Panc1 (cell line): ENCODE results near the gene ZCCHC7.

Experiments
- POLR2AphosphoS5 ChIP-seq: IDR thresholded peaks from 2 replicates; pipeline ENCODE4 v1.6.1; 2012; ENCODE audit warnings: mild to moderate bottlenecking, low read depth, low read length, moderate library complexity
- TCF7L2 ChIP-seq: IDR thresholded peaks from 2 replicates; pipeline ENCODE4 v1.6.1; 2011; ENCODE audit warnings: mild to moderate bottlenecking, low read depth, low read length, inconsistent platforms
- TF ChIP-seq, protein P1 (sequence below): fragments of 450-650 bp; IDR thresholded peaks from 2 replicates; pipeline ENCODE4 v1.5.1; 2017; ENCODE audit warnings: mild to moderate bottlenecking

DNA sequence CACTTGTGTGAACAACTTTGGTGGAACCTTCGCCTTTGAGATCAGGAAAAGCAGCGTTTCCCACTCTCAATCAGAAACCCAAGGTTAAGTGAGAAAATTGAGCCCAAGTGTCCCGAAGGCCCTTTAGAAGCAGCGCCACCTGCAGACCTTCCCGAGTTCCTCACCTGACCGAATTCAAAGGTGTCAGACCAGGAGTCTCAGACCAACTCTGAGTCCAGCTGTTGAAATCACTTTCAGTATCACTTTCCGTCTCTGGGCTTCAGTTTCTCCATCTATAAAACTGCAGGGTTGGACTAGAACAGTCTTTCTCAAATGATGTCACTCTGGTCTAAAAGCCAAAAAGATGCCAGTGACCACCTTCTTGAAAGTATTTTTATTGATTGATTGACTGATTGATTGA lies 270.4 kb downstream of the ZCCHC7 start:
- TF ChIP-seq, protein P1, sequence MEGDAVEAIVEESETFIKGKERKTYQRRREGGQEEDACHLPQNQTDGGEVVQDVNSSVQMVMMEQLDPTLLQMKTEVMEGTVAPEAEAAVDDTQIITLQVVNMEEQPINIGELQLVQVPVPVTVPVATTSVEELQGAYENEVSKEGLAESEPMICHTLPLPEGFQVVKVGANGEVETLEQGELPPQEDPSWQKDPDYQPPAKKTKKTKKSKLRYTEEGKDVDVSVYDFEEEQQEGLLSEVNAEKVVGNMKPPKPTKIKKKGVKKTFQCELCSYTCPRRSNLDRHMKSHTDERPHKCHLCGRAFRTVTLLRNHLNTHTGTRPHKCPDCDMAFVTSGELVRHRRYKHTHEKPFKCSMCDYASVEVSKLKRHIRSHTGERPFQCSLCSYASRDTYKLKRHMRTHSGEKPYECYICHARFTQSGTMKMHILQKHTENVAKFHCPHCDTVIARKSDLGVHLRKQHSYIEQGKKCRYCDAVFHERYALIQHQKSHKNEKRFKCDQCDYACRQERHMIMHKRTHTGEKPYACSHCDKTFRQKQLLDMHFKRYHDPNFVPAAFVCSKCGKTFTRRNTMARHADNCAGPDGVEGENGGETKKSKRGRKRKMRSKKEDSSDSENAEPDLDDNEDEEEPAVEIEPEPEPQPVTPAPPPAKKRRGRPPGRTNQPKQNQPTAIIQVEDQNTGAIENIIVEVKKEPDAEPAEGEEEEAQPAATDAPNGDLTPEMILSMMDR, result no peak
- TF ChIP-seq TCF7L2 (no peak), POLR2AphosphoS5 (no peak)
